Fibroblast of skin of right biceps (primary cell): Measurements from ENCODE around the gene SLC1A1.
A peak's percentile ranks its signal among the peaks of the same experiment; 100 is the strongest.

Experiments
- DNase-seq: peaks from one replicate; pipeline ENCODE4 v3.0.0-alpha.2; 2013

SLC1A1 gene

GRCh38 chr9:4547016-4547415, 56.7 kb downstream of the SLC1A1 start:
- peak; percentile 50 for DNase-seq

DNA sequence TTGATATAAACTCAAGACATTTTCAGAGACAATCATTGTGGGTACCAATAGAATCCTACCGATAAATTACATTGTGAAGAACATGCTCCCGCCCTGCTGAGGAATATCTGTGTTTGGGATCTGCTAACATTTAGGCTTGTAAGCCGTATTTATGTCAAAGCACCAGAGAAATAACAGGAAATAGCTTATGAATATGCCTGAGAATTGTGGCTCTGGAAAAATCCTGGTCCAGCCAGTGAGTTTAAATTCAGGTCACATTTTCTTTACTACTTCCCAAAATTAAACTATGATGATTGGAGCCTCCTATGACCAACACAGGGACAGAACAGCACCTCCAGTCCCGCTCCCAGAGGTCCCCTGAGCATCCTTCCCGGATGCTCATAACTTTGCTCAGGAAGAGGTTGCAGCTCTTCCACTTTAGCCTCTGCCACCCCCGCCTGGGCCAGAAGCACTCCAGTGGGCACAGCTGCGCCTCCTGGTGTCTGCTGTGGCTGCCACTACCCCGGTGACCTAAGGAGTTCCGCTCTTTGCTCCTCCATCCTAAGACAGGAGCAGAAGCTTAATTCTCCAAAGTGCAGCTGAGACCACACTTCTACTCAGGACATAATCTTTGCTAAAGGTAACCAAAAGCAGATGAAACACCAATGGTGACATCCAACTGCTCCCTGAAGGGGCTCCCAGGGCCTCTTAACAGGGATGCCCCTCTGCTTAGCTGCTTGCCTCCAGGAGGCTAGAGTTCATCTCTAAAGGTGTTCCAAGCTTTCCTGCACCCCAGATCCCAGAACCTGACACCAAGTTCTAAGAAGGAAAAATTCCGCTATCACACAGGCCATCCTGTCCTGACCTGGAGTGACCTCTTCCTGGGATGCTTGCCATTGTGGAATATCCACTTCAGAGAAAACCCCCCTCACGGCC, 58.8 kb downstream of the SLC1A1 start:
- DNase-seq = peak; percentile 19

- no peak for DNase-seq
Observed at GRCh38 chr9:4549751-4550295, 59.6 kb downstream of the SLC1A1 start.

GRCh38 chr9:4550777-4551484, 60.7 kb downstream of the SLC1A1 start:
- DNase-seq = no peak

- DNase-seq = peak; percentile 56
Observed at GRCh38 chr9:4553951-4554381, 63.7 kb downstream of the SLC1A1 start.

DNA sequence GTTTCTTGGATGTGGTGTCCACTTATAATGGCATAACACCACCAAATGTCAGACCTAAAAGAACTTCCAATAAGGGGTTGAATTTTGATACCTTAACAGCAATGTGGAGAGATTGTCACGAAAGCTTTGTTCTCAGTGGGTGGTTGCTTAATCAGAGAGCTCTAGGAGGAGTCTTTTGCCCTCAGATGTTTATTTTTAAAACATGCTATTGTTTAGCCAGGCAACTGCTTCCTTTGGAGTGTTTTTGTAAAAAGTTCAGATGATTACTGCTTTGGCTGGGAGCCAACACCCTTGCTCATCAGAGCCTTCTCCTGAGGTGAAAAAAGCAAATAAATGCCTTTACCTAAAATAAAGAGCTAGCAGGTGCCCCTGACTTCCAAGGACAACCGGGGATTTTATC, 65.0 kb downstream of the SLC1A1 start:
- no peak for DNase-seq

DNA sequence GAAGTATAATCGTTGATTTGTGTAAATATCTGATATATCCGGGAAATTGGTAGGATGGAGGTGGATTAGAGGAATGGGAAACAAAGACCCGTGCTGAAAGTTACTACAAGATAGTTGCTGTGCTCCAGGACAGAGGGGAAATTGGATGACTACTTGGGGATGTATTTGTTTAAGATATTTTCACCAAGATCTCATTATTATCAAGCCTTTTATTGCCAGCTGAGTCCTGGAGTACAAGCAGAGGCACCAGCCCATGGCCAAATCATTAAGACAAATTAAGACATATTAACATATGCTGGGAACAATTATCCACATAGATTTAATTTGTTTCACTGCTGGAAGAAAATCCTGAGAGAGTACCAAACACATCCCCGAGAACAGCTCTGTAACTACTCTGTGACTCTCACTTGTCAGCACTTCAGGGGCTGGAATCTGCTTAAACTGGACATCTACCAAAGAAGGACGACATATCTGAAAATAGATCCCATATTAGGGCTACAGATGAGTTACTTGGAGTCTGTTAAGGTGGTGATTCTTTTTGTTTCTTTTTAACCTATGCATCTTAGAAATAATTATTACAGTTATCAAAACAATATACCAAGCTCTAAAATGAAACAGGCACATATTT, 68.2 kb downstream of the SLC1A1 start:
- DNase-seq = no peak

- DNase-seq = no peak
Observed at GRCh38 chr9:4559261-4560182, 69.3 kb downstream of the SLC1A1 start.

- no peak for DNase-seq
Observed at GRCh38 chr9:4563105-4563504, 72.8 kb downstream of the SLC1A1 start.

DNA sequence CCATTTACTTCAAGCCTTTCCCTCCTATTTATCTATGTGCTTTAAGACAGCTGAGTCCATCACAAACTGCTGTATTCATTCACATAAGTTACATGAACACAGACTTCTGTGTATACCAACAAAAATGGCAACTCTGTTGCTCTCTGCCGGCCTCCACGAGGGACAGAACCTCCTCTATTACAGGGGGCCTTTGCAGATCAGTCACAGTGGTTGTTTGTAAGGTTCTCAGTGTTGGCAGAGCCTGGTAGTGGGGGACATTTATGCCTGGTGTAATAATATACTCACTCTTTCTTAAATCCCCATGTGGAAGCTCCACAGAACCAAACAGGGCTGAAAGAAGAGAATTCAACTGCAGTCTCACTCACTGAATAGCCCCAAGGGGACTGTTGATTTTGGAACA, 76.5 kb downstream of the SLC1A1 start:
- DNase-seq = no peak

DNA sequence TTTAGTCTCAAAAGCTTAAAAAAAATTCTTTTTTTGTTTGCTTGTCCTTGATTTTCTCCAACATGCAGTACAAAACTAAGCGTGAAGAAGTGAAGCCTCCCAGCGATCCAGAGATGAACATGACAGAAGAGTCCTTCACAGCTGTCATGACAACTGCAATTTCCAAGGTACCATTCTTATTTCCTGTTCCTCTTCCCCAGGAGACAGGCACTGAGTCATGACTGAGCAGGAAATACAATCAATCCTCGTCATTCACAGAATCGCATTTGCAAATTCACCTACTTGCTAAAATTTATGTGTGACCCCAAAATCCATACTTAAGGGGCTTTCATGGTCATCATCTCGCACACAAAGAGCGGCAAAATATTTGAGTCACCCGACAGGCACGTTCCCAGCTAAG, 77.3 kb downstream of the SLC1A1 start:
- no peak for DNase-seq

DNA sequence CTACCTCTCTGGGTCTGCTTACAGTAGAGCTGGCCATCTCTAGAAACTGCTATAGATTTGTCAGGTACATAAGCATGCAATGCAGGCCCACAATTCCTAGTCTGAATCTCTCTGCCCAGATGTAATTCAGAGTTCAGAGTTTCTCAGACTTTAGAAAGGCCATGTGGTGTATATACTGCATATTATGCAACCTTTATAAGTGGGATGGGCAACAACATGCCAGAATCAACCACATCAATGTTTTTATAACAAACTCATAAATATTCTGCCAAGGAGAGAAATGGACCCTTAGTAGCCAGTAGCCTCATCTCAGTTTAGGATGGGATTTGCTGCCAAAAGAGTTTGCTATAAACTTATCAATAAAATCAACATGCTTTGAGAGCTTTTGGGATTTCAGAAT, 78.8 kb downstream of the SLC1A1 start:
- DNase-seq = no peak

- DNase-seq = no peak
Observed at GRCh38 chr9:4572184-4572826, 82.0 kb downstream of the SLC1A1 start.

DNA sequence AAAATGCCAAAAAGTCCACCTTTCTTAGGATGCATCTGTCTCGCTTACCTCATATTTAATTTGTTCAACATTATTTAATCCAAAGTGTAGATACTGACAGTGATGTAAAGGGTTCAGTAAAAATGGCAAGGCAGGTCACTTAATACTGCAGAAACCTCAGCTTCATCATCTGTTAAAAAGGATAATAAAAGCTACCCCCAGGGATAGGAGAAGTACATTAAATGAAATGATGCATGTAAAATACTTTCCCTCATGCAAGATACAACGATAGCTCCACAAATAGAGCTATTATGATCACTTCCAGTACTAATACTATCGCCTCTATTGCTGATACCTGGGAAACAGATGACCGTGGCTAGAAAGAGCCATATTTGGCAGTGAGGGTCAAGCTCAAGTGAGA, 82.9 kb downstream of the SLC1A1 start:
- no peak for DNase-seq

DNA sequence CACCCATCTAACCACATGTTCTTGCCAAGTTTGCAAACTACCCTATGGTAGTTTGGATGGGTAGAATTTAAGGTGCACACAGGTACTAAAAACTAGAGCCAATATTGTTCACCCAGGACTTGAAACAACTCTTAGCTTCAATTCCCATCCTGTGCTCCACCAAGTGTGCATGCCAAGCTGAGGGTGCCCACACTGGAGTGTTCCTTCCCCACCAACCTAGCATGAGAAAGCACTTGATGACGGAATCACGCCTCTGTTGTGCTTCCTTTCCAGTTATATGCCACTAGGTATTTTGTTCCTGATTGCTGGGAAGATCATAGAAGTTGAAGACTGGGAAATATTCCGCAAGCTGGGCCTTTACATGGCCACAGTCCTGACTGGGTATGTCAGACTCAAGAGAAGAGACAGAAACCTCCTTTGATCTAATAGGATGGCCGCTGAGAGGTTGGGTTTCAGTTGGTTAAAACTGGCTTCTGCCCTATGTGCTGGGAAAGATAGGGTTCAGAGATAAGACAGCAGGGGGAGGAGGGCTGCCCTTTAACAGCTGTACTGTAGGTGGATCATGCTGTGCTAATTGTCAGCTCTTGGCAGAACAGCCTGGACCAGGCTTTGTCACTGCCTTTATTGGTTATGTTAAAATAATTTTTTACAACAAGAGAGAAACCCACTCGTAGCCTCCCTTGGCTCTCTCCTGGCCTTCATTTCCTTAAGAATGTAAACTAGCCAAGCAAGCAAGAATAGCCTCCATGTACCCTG, 83.5 kb downstream of the SLC1A1 start:
- no peak for DNase-seq

DNA sequence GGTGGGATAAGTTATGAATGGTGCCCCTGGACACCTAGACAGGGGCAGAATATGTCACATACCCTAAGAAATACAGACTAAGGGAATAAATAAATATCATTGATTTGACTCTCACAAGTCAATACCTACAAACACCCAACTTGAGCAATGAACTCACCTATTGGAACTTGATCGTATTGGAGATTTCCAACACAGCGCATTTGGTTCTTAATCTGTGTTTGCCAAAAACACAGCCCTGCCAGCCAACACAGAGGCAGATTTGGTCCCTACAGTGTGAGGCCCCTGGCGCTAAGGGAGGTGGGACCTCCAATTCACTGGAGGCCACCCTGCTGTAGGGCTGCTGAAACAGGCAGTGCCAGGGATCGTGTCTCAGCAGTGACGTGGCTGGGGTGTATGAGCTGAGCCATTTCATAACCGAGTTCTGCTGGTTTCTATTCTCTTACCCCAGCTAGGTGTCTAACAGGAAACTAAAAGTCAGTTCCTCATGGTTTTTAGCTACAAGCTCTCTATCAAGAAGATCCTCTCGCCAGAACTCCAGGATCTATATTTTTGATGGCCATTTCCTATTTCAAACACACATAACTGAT, 84.5 kb downstream of the SLC1A1 start:
- no peak for DNase-seq

GRCh38 chr9:4575997-4576396, 85.7 kb downstream of the SLC1A1 start:
- no peak for DNase-seq

GRCh38 chr9:4576448-4576847, 86.2 kb downstream of the SLC1A1 start:
- no peak for DNase-seq

GRCh38 chr9:4579001-4579400, 88.7 kb downstream of the SLC1A1 start:
- DNase-seq = no peak

- DNase-seq = no peak
Observed at GRCh38 chr9:4581035-4581760, 90.9 kb downstream of the SLC1A1 start.
